Keratinocyte (primary cell): Measurements from ENCODE around the gene ZNF471. TPM values are rescaled to one million over a fixed set of nuclear protein-coding genes. Genes with fewer than 3 reads are reported as not detected.
A peak's percentile ranks its signal among the peaks of the same experiment; 100 is the strongest.

ENCODE experiments used
- DNase-seq: peaks from one replicate; pipeline ENCODE4 v3.0.0-alpha.2; 2011; ENCODE audit warnings: low read depth, missing footprints, low spot score
- FAIRE-seq: peaks from 2 replicates; lab custom pipeline; 2011; peaks lifted over from hg19 to GRCh38; lab: Jason Lieb, UNC
- H2AFZ ChIP-seq: 2 replicates; pipeline ENCODE4 v1.6.0; 2012; ENCODE audit warnings: low read length, control low read depth, inconsistent platforms; ENCODE audit not compliant: control insufficient read depth
- H3K27ac ChIP-seq: 2 replicates; pipeline ENCODE4 v1.5.1; 2011; ENCODE audit warnings: low read length; ENCODE audit not compliant: control insufficient read depth, insufficient read depth
- H3K27me3 ChIP-seq: 3 replicates; pipeline ENCODE4 v1.6.0; 2011; ENCODE audit warnings: low read length; ENCODE audit not compliant: control insufficient read depth, insufficient read depth; ENCODE audit errors: extremely low read depth
- H3K36me3 ChIP-seq, 2 experiments: 2 replicates in 1 of 2; 3 replicates in 1 of 2; pipeline ENCODE4 v1.5.1; 2011; ENCODE audit warnings: low read length in 2 of 2, mild to moderate bottlenecking in 1 of 2; ENCODE audit not compliant: control insufficient read depth in 2 of 2, insufficient read depth in 2 of 2; ENCODE audit errors: extremely low read depth in 1 of 2
- H3K4me1 ChIP-seq: 3 replicates; pipeline ENCODE4 v1.5.1; 2011; ENCODE audit warnings: low read length; ENCODE audit not compliant: control insufficient read depth, insufficient read depth; ENCODE audit errors: extremely low read depth
- H3K4me2 ChIP-seq: 3 replicates; pipeline ENCODE4 v1.6.0; 2011; ENCODE audit warnings: low read depth, low read length; ENCODE audit not compliant: control insufficient read depth, insufficient read depth; ENCODE audit errors: extremely low read depth
- H3K4me3 ChIP-seq, 3 experiments: fragments of 200-600 bp in 1 of 3; sonication (generic) in 1 of 3; 2 replicates in 2 of 3; 3 replicates in 1 of 3; pipeline ENCODE4 v1.5.1; 2011 to 2016; ENCODE audit warnings: low read length in 3 of 3, mild to moderate bottlenecking in 3 of 3, control low read depth in 2 of 3, inconsistent platforms in 1 of 3, low read depth in 1 of 3, mixed read lengths in 1 of 3, mixed run types in 1 of 3, moderate library complexity in 1 of 3; ENCODE audit not compliant: control insufficient read depth in 2 of 3, insufficient read depth in 2 of 3; ENCODE audit errors: extremely low read depth in 1 of 3
- H3K79me2 ChIP-seq: 2 replicates; pipeline ENCODE4 v1.6.0; 2012; ENCODE audit warnings: low read length; ENCODE audit not compliant: control insufficient read depth, insufficient read depth
- H3K9ac ChIP-seq: 3 replicates; pipeline ENCODE4 v1.6.0; 2011; ENCODE audit warnings: low read length; ENCODE audit not compliant: control insufficient read depth, insufficient read depth; ENCODE audit errors: extremely low read depth
- H3K9me1 ChIP-seq: 3 replicates; pipeline ENCODE4 v1.6.0; 2011; ENCODE audit warnings: low read length; ENCODE audit not compliant: control insufficient read depth, insufficient read depth; ENCODE audit errors: extremely low read depth
- H3K9me3 ChIP-seq: 2 replicates; pipeline ENCODE4 v1.5.1; 2012; ENCODE audit warnings: low read depth, low read length; ENCODE audit not compliant: control insufficient read depth
- H4K20me1 ChIP-seq: 3 replicates; pipeline ENCODE4 v1.6.0; 2011; ENCODE audit warnings: low read length; ENCODE audit not compliant: control insufficient read depth, insufficient read depth; ENCODE audit errors: extremely low read depth
- EZH2 ChIP-seq: IDR thresholded peaks from one replicate; pipeline ENCODE4 v1.6.1; 2012; ENCODE audit warnings: inconsistent platforms, mild to moderate bottlenecking, low read length, moderate library complexity
- dilution Hi-C: fragments of 300-500 bp; cut with MboI; formaldehyde crosslinking; loops from one replicate; pipeline ENCODE4 v1.7.0; 2020; ENCODE audit warnings: low sequenced_read_pairs; ENCODE audit not compliant: extremely low pct_ligation_motif_present
- polyA plus RNA-seq, 5 experiments: library from polyadenylated mRNA; depleted of rRNA in 3 of 5; stranded (reverse) in 3 of 5; stranded (forward) in 1 of 5; unstranded in 1 of 5; fragments of >200 nt; gene quantifications; 1 replicate in 1 of 5; 2 replicates in 3 of 5; 3 replicates in 1 of 5; pipeline versions ENCODE4 v1.2.1 to v1.2.3, GENCODE V29; 2011 to 2012; ENCODE audit warnings: missing spikeins in 2 of 5, low read depth in 1 of 5, low replicate concordance in 1 of 5
- TF ChIP-seq, protein P1 (sequence below), 3 experiments: IDR thresholded peaks in 1 of 3; conservative IDR thresholded peaks in 1 of 3; optimal IDR thresholded peaks in 1 of 3; 2 replicates in 2 of 3; 3 replicates in 1 of 3; pipeline versions ENCODE3 to v1.5.1; 2011; ENCODE audit warnings: low read length in 3 of 3, mild to moderate bottlenecking in 3 of 3, moderate library complexity in 2 of 3, control low read depth in 1 of 3, inconsistent platforms in 1 of 3; ENCODE audit not compliant: insufficient read depth in 2 of 3; ENCODE audit errors: extremely low read depth in 1 of 3

ZNF471 gene
- polyA plus RNA-seq, 1 donor (not counting 4 experiments of a cell fraction or from before 2014, with no cell fraction given): 5.1 TPM

DNA sequence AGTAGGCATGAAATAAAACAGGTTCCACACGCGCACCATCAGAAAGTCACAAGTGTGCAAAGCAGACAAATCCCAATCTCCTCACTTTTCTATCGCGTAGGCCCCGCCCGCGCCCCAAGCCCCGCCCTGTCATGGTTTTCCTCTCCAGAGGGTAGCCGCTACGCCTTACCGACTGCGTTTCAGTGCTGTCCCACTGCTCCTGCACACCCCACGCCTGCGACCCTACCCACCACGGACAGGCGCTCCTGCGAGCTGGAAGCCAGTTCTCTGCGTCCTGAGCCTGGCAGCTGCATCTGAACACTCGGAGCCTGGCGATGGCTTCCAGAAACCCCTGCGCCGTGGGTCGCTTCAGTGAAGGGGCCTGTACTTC, 59.2 kb downstream of the ZNF471 start:
- TF ChIP-seq EZH2: no peak
- TF ChIP-seq, protein P1, sequence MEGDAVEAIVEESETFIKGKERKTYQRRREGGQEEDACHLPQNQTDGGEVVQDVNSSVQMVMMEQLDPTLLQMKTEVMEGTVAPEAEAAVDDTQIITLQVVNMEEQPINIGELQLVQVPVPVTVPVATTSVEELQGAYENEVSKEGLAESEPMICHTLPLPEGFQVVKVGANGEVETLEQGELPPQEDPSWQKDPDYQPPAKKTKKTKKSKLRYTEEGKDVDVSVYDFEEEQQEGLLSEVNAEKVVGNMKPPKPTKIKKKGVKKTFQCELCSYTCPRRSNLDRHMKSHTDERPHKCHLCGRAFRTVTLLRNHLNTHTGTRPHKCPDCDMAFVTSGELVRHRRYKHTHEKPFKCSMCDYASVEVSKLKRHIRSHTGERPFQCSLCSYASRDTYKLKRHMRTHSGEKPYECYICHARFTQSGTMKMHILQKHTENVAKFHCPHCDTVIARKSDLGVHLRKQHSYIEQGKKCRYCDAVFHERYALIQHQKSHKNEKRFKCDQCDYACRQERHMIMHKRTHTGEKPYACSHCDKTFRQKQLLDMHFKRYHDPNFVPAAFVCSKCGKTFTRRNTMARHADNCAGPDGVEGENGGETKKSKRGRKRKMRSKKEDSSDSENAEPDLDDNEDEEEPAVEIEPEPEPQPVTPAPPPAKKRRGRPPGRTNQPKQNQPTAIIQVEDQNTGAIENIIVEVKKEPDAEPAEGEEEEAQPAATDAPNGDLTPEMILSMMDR (optimal IDR thresholded peaks at IDR 0.05 in 1 of 3, IDR thresholded peaks at IDR 0.05 in 1 of 3, conservative IDR thresholded peaks at IDR 0.05 in 1 of 3; ENCODE audit: extremely low read depth in 1 of 3, insufficient read depth in 2 of 3, low read length in 3 of 3): no peak
- Histone ChIP-seq H3K4me3 (peak overlapping the region; percentile 69 to 92 (median 87)), H2AFZ (peak overlapping the region; percentile 98), H4K20me1 (no peaks in the 10 kb centered on the region), H3K9me3 (peaks cover 11% of the 10 kb centered on the region), H3K27ac (peak overlapping the region; percentile 28), H3K27me3 (no peaks in the 10 kb centered on the region), H3K4me1 (no peaks in the 10 kb centered on the region), H3K4me2 (peak overlapping the region; percentile 63), H3K79me2 (no peaks in the 10 kb centered on the region), H3K9ac (peak overlapping the region; percentile 73), H3K9me1 (no peaks in the 10 kb centered on the region), H3K36me3 (peaks cover 6 to 12% of the 10 kb centered on the region in 2 experiments)
- DNase-seq (no peak), FAIRE-seq (no peak)
- dilution Hi-C loops: no loop called here

DNA sequence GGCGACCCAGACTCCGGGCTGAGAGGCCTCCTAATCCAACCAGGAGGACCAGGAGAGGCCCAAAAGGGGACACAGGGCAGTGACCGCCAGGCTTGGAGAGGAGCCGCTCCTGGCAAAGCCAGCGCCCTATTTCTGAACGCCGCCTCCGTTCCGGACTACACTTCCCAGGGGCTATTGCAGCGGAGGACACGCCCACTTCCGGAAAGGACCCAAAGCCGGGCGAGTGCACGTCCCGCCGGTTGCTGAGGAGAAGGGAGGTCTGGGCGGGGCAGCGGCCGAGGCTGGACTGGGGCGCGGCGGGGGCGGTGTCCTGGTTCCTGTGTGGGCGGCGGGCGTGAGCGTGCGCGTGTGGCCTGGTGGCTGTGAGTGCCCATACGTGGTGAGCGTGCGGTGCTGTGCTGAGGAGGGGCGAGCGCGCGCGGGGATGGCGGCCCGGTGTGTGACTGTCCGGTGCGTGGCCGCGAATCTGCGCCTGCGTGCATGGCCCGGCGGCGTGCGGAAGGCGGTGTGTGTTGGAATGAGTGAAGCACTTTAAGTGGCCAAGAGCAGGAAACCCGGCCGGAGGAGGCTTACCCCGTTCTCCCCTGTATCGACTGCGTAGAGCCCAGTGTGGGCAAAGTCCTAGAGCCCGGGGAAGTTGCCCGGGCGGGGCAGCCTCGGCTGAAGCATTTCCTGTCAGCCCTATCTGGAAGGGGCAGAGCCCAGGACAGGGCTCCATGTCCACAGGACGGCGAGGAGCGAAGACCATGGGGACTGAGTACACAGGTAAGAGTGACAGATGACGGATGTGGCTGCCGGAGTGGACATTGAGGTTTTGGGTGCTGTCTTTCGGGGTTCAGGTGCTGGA, 59.8 kb downstream of the ZNF471 start, which contains the start of gene ZNF470:
ZNF470 (plus strand) TSS at position 195 of the 847 bp plus-strand sequence. CDS start 2,844 bp downstream, outside the sequence.
- H2AFZ ChIP-seq: peak within 1 kb of the TSS; percentile 98
- H3K36me3 ChIP-seq: peaks cover 6 to 13% of the 10 kb centered on the region in 2 experiments
- H3K4me2 ChIP-seq: peak within 1 kb of the TSS; percentile 63
- peak; percentile 36 for DNase-seq
- H4K20me1 ChIP-seq: no peaks in the 10 kb centered on the region
- no peaks in the 10 kb centered on the region for H3K4me1 ChIP-seq
- no peaks in the 10 kb centered on the region for H3K79me2 ChIP-seq
- peak within 1 kb of the TSS; percentile 73 for H3K9ac ChIP-seq
- FAIRE-seq: peak; percentile 51
- H3K27me3 ChIP-seq: no peaks in the 10 kb centered on the region
- H3K9me1 ChIP-seq: no peaks in the 10 kb centered on the region
- dilution Hi-C loops: no loop called here
- no peak for TF ChIP-seq EZH2
- TF ChIP-seq, protein P1 (optimal IDR thresholded peaks at IDR 0.05 in 1 of 3, IDR thresholded peaks at IDR 0.05 in 1 of 3, conservative IDR thresholded peaks at IDR 0.05 in 1 of 3; ENCODE audit: extremely low read depth in 1 of 3, insufficient read depth in 2 of 3, low read length in 3 of 3): no peak
- peaks cover 13% of the 10 kb centered on the region for H3K9me3 ChIP-seq
- peak within 1 kb of the TSS; percentile 28 for H3K27ac ChIP-seq
- peak within 1 kb of the TSS; percentile 69 to 92 (median 87) for H3K4me3 ChIP-seq
